Measurements from ENCODE around the gene SCN5A. TPM values are rescaled to one million over a fixed set of nuclear protein-coding genes. Genes with fewer than 3 reads are reported as not detected.

Gene SCN5A
- total RNA-seq, 2 donors from 2014 or later = 0.32 to 1.4 TPM

- intact Hi-C loops (cut with DNase I) = no loop called here
- no peak for DNase-seq (ENCODE audit: low spot score)
Measured at GRCh38 chr3:38534604-38535003, 114.9 kb downstream of the SCN5A start.

DNA sequence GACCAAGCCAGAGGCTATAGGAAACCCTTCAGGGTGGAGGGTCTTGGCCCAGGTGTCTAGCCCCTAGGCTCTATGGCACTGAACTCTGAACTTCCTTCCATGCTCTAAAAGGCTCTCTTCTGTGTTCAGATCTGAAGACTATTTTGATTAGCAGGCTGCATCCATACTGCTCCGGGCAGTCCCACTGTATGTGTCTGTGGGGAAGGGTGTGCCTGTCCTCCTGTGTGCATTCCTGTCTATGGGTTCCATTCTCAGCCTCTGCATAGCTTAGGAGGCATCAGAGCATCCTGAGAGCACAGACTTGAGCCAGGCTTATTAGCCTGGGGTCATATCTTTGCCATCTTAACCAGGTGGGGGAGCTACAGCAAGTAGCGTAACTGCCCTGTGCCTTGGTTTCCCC lies 115.3 kb downstream of the SCN5A start:
- intact Hi-C loops (cut with DNase I) = no loop called here
- DNase-seq (ENCODE audit: low spot score) = no peak

GRCh38 chr3:38533285-38533976 lies 116.1 kb downstream of the SCN5A start:
- peak; percentile 71 for DNase-seq (ENCODE audit: low spot score)
- intact Hi-C loops (cut with DNase I) = no loop called here

GRCh38 chr3:38532529-38532928 lies 117.0 kb downstream of the SCN5A start:
- no peak for DNase-seq (ENCODE audit: low spot score)
- intact Hi-C loops (cut with DNase I) = no loop called here

GRCh38 chr3:38528457-38528856 lies 121.0 kb downstream of the SCN5A start:
- intact Hi-C loops (cut with DNase I) = loop anchor here (5.0 to 10.0 kb wide), 2 partner anchors 119 to 126 kb away; partner anchors contain the start of gene SCN5A (in 1 of the 2)
- no peak for DNase-seq (ENCODE audit: low spot score)

DNA sequence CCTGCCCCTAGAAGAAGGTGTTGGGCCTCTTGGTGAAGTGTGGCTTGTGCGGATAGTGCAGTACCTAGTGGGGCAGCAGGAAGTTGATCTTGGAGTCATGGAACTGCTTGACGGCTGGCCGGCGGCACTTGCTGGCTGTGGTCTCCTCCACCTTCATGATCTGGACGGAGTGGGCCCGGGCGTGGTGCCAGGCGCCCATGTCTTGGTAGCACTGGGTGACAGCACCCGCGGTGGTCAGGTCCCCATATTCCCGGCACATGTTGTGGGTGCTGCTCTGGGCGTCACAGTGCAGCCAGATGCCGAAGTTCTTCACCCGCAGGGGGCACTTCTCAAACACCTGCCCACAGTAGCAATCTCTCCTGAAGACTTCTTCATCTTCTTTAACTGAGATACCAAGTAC lies 122.7 kb downstream of the SCN5A start:
- DNase-seq (ENCODE audit: low spot score) = peak; percentile 73
- intact Hi-C loops (cut with DNase I) = loop anchor here (5.0 to 10.0 kb wide), 2 partner anchors 121 to 128 kb away; partner anchors contain the start of gene SCN5A (in 1 of the 2)

DNA sequence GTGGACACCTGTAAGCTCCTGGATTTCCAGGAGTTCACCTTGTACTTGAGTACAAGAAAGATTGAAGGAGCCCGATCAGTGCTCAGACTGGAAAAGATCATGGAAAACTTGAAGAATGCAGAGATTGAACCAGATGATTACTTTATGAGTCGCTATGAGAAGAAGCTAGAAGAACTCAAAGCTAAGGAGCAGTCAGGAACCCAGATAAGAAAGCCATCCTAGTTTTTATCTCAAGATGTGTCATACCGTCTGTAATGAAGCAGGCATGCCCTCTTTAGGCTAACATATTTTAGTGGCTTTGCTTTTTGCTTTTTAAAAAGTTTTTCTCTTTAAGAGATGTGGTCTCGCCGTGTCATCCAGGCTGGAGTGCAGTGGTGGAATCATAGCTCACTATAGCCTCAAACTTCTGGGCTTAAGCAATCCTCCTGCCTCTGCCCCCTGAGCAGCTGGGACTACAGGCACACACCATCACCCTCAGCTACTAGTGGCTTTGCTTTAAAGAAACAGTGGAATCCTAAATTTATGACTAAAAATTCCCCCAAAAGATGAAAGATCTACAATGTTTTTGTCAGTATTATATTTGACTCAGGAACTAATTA lies 125.2 kb downstream of the SCN5A start:
- intact Hi-C loops (cut with DNase I) = loop anchor here in 1 of 2 donors (10.0 kb wide), 1 partner anchor 131 kb away; no protein-coding TSS in a partner anchor
- no peak for DNase-seq (ENCODE audit: low spot score)

- no peak for DNase-seq (ENCODE audit: low spot score)
- intact Hi-C loops (cut with DNase I) = loop anchor here in 1 of 2 donors (10.0 kb wide), 1 partner anchor 133 kb away; no protein-coding TSS in a partner anchor
Measured at GRCh38 chr3:38522002-38522401, 127.5 kb downstream of the SCN5A start.

DNA sequence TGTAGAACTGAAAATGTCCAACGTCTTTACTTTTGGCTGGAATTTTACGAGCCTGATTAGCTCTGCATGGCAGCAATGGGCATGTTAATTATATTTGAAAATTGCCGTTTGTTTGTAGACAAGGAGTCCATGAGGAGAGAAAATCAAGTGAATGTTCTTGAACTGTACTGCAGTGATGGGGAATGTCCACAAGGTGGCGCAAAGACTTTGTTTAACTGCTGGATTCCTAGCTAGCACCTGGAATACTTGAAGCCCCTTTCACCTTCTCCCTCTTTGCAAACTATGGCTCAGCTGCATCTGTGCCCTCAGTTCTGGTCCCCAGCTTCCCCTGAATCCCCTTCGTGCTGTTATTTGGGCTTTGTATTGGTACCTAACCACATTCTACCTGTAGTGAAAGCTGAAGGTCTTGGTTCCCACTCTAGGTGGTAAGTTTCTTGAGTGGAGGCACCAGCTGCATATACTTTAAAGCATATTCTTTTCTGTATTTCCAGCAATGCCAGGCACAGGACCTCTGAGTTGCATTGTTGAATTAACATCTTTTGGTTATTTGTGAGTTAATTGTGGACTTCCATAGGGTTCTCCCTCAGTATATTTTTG lies 128.0 kb downstream of the SCN5A start:
- DNase-seq (ENCODE audit: low spot score) = no peak
- intact Hi-C loops (cut with DNase I) = loop anchor here in 1 of 2 donors (10.0 kb wide), 1 partner anchor 133 kb away; no protein-coding TSS in a partner anchor

DNA sequence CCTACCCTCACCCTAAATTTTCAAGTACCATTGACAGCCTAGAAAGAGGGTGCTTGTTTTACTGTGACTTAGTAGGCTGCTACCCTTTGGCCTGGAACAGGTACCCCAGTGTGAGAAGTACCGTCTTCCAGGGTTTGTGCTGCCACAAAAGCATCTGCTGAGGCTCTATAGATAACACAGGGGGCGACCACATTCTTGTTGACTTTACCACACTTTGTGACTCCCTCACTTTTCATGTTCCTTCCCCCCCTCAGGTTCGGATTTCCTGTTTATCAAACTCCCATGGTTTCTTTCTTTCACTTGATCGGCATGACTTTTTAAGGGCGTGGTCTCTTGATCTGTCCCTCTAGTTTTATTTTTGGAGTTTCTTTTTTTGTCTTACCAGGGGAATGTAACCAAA lies 129.8 kb downstream of the SCN5A start:
- intact Hi-C loops (cut with DNase I) = loop anchor here in 1 of 2 donors (10.0 kb wide), 1 partner anchor 135 kb away; no protein-coding TSS in a partner anchor
- DNase-seq (ENCODE audit: low spot score) = no peak

DNA sequence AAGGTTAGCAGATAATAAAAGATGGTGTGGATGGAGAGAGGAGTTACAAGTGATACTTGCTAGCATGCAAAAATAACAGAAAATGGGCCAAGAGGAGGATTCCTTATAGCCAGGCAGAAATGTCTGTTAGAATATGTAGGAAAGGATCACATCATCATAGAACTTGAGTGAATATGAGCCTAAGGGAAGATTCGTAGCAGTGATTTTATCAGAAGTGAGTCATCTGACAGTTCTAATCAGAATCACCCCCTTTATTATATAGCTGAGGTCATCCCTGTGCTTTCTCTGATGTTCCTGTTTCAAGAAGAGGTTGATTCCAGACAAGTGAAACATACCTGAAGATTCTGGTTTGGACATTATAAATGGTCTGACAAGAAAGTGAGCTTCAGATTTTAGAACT lies 130.5 kb downstream of the SCN5A start:
- intact Hi-C loops (cut with DNase I) = no loop called here
- DNase-seq (ENCODE audit: low spot score) = no peak

DNA sequence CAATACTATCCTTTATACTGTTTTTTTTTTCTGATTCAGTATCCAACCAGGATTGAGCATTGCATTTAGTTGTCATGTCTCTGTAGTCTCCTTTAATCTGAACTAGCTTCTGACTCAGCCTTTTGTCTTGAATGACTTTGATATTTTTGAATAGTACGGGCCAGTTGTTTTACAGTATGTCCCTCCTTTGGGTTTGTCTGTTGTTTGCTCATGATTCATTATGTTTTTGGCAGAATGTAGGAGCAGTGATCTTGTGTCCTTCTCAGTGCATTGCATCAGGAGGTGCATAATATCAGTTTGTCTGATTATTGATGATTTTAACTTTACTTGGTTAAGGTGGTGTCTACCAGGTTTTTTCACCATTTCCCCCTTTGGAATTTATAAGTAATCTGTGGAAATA lies 132.8 kb downstream of the SCN5A start:
- intact Hi-C loops (cut with DNase I) = no loop called here
- DNase-seq (ENCODE audit: low spot score) = no peak

DNA sequence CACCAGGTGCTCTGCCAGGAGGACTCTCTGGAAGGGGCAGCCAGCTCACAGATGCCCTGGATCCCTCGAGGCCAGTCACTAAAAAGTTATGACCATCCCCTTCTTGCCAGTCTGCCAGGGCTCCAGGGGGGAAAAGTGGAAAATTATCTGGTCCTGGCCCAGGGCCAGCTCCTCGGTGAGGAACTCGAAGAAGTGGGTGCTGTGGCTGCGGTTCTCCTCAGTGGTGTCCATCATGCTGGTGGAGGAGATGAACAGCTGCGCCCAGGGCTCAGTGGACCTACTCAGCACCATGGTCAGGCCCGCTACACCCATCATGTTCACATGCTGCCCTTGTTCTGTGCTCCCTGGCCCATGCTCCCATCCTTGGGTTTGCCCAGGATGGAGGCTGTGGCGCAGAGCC lies 134.1 kb downstream of the SCN5A start:
- intact Hi-C loops (cut with DNase I) = no loop called here
- no peak for DNase-seq (ENCODE audit: low spot score)

- no peak for DNase-seq (ENCODE audit: low spot score)
- intact Hi-C loops (cut with DNase I) = no loop called here
Measured at GRCh38 chr3:38511546-38511945, 137.9 kb downstream of the SCN5A start.

GRCh38 chr3:38510631-38511030 lies 138.9 kb downstream of the SCN5A start:
- intact Hi-C loops (cut with DNase I) = no loop called here

GRCh38 chr3:38509732-38510131 lies 139.8 kb downstream of the SCN5A start:
- intact Hi-C loops (cut with DNase I) = no loop called here
- no peak for DNase-seq (ENCODE audit: low spot score)

More at GRCh38 chr3:38510631-38511030, 138.9 kb downstream of the SCN5A start:
- no peak for DNase-seq (ENCODE audit: low spot score)

- no peak for DNase-seq (ENCODE audit: low spot score)
- intact Hi-C loops (cut with DNase I) = no loop called here
Measured at GRCh38 chr3:38507120-38507519, 142.4 kb downstream of the SCN5A start.

- DNase-seq (ENCODE audit: low spot score) = no peak
- intact Hi-C loops (cut with DNase I) = no loop called here
Measured at GRCh38 chr3:38500688-38501417, 148.6 kb downstream of the SCN5A start.
